ENCODE data around the gene KCNQ5.

The KCNQ5 gene

DNA sequence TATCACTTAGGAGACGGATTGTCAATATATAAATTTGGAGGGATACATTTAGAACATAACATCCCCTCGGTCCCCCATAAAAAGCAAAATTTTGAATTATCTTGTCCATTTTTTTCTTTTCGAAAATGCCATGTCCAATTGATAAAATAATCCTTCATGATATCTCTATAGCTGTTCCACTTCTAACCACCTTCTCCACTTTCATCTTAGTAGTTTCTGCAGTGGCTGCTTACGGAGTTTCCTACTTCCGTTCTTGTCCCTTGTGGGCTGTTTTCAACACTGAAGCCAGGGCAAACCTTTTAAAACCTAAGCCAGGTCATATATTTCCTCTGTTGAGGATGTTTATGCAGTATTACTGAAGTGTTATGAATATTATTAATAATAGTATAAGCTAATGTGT, 37.9 kb downstream of the KCNQ5 start:
- H3K4me1 ChIP-seq (ENCODE audit: control insufficient read depth, insufficient read depth, low read length), result no peaks in the 10 kb centered on the region
- no peaks in the 10 kb centered on the region for H3K36me3 ChIP-seq (ENCODE audit: control insufficient read depth, insufficient read depth, low read length)
- no peaks in the 10 kb centered on the region for H3K9me3 ChIP-seq (ENCODE audit: control insufficient read depth, low read length)
- H3K4me3 ChIP-seq (ENCODE audit: low read length), result no peak overlapping the region
- no peaks in the 10 kb centered on the region for H3K27me3 ChIP-seq (ENCODE audit: control insufficient read depth, insufficient read depth, low read length)
- no peak overlapping the region for H3K9ac ChIP-seq (ENCODE audit: low read length)

DNA sequence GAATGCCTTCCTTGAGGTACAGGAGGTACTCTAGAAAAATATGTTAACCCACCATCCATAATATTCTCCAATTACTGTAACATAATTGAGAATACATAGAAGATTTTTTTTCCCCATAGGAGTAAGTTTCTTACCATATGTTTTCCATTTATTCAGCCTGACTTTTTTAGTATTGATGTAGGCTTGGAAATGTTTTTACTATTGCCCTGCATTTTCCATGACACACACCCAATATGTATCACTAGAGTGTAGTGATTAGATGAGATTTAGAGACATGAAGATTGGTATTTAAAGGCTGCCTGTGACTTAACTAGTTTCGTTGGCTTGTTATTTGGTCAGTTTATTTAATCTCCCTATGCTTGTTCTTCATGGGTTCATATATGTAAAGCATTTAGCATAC, 39.5 kb downstream of the KCNQ5 start:
- no peaks in the 10 kb centered on the region for H3K4me1 ChIP-seq (ENCODE audit: control insufficient read depth, insufficient read depth, low read length)

DNA sequence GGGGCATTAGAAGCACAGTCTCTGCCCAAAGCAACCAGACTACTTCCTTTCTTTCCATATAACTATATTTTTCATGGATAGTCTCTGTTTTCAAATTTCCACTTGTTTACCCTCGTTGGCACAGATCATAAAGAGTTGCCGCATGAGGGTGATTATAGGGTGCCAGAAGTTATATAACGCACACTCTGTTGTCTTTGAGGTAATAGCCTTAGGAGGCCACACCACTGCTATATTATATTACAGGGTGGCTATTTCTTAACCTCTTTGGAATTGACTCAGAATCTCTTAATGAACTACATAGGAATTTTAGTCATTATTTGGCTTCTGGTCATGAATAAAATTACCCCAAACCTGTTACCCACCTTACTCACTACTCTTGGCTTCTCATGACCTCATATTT, 43.7 kb downstream of the KCNQ5 start:
- no peak overlapping the region for H3K9ac ChIP-seq (ENCODE audit: low read length)
- no peaks in the 10 kb centered on the region for H3K36me3 ChIP-seq (ENCODE audit: control insufficient read depth, insufficient read depth, low read length)
- H3K27me3 ChIP-seq (ENCODE audit: control insufficient read depth, insufficient read depth, low read length), result no peaks in the 10 kb centered on the region
- no peaks in the 10 kb centered on the region for H3K4me1 ChIP-seq (ENCODE audit: control insufficient read depth, insufficient read depth, low read length)
- no peaks in the 10 kb centered on the region for H3K9me3 ChIP-seq (ENCODE audit: control insufficient read depth, low read length)
- no peak overlapping the region for H3K4me3 ChIP-seq (ENCODE audit: low read length)

More for the DNA sequence above, 39.5 kb downstream of the KCNQ5 start:
- Histone ChIP-seq H3K27me3 (ENCODE audit: control insufficient read depth, insufficient read depth, low read length) (no peaks in the 10 kb centered on the region), H3K36me3 (ENCODE audit: control insufficient read depth, insufficient read depth, low read length) (no peaks in the 10 kb centered on the region), H3K9me3 (ENCODE audit: control insufficient read depth, low read length) (no peaks in the 10 kb centered on the region), H3K4me3 (ENCODE audit: low read length) (no peak overlapping the region), H3K9ac (ENCODE audit: low read length) (no peak overlapping the region)

DNA sequence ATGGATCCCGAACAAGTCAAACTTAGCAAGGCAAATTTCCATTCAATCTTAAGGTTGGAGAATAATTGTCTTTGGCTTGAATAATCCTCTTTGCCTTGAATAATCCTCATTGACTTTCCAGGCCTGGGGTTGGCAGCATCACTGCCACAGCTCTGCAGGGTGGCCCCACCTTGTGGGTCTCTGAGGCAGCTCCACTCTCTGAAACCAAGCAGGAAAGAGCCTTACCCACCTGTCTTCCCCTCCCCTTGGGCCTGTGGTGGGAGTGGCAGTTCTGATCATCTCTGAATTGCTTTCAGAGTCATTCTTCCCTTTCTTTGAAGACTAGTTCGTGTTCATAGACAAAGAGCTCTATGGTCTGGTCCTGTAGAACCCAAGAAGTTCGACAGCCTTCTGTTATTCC, 47.5 kb downstream of the KCNQ5 start:
- Histone ChIP-seq H3K9me3 (ENCODE audit: control insufficient read depth, low read length) (no peaks in the 10 kb centered on the region), H3K36me3 (ENCODE audit: control insufficient read depth, insufficient read depth, low read length) (no peaks in the 10 kb centered on the region), H3K9ac (ENCODE audit: low read length) (no peak overlapping the region), H3K4me3 (ENCODE audit: low read length) (no peak overlapping the region), H3K27me3 (ENCODE audit: control insufficient read depth, insufficient read depth, low read length) (no peaks in the 10 kb centered on the region), H3K4me1 (ENCODE audit: control insufficient read depth, insufficient read depth, low read length) (no peaks in the 10 kb centered on the region)

DNA sequence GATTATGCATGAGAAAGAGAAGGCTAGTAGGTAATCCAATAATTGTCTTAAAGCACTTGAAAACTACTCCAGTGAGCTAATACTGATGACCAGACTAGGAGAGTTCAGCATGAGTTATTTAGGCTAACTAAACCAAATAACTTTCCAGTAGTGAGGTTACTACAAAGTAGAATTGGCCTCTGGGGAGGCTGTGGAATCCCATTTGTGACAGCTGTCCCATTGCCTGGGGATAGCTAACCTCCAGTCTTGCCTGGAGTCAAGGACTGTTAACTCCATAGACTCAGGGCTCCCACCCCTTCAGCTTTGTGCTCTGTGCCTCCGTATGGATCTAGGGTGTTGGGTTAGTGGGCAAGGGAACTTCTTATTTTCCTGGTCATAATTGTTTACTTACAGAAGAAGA, 51.0 kb downstream of the KCNQ5 start:
- H3K36me3 ChIP-seq (ENCODE audit: control insufficient read depth, insufficient read depth, low read length), result no peaks in the 10 kb centered on the region
- no peaks in the 10 kb centered on the region for H3K9me3 ChIP-seq (ENCODE audit: control insufficient read depth, low read length)
- no peaks in the 10 kb centered on the region for H3K27me3 ChIP-seq (ENCODE audit: control insufficient read depth, insufficient read depth, low read length)
- no peak overlapping the region for H3K4me3 ChIP-seq (ENCODE audit: low read length)
- H3K9ac ChIP-seq (ENCODE audit: low read length), result no peak overlapping the region
- no peaks in the 10 kb centered on the region for H3K4me1 ChIP-seq (ENCODE audit: control insufficient read depth, insufficient read depth, low read length)

DNA sequence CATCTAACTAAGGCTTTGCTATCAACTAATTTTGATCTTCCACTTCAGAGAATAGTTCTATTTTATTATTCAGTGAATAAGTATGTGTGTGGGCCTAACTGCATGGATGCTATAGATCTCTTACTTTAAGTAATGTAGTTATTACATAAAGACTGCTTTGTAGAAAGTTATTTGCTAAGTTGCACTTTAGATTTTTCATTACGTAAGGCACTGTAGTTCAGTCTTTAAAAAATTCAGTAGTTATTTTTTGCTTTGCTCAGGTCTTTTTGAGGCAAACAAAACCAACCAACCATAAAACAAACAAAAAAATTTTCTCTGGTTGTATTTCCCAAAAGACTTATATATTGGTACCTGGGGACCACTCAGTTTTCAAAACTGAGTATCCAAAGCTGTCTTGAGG, 53.0 kb downstream of the KCNQ5 start:
- Histone ChIP-seq H3K4me1 (ENCODE audit: control insufficient read depth, insufficient read depth, low read length) (no peaks in the 10 kb centered on the region), H3K27me3 (ENCODE audit: control insufficient read depth, insufficient read depth, low read length) (no peaks in the 10 kb centered on the region), H3K4me3 (ENCODE audit: low read length) (no peak overlapping the region), H3K9ac (ENCODE audit: low read length) (no peak overlapping the region), H3K36me3 (ENCODE audit: control insufficient read depth, insufficient read depth, low read length) (no peaks in the 10 kb centered on the region), H3K9me3 (ENCODE audit: control insufficient read depth, low read length) (no peaks in the 10 kb centered on the region)

DNA sequence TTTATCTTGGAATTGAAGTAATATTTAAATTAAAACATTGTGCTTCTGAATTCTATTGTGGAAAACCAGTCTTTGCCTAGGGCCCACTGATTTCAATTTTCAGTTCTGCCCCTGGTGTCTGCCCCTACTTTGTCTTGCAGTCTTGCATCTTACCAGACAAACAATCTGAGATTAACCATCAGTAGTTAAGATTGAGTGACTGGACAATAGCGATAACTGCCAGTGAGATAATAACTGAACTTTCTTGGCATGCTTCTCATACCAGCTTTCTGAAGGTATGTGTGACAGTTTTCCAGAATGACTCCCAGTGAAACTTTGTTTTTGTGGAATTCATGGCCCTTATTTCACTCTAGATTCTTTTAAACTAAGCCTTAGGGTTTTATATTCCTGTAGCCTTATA, 53.5 kb downstream of the KCNQ5 start:
- Histone ChIP-seq H3K9me3 (ENCODE audit: control insufficient read depth, low read length) (no peaks in the 10 kb centered on the region), H3K9ac (ENCODE audit: low read length) (no peak overlapping the region), H3K4me1 (ENCODE audit: control insufficient read depth, insufficient read depth, low read length) (no peaks in the 10 kb centered on the region), H3K36me3 (ENCODE audit: control insufficient read depth, insufficient read depth, low read length) (no peaks in the 10 kb centered on the region), H3K4me3 (ENCODE audit: low read length) (no peak overlapping the region), H3K27me3 (ENCODE audit: control insufficient read depth, insufficient read depth, low read length) (no peaks in the 10 kb centered on the region)

DNA sequence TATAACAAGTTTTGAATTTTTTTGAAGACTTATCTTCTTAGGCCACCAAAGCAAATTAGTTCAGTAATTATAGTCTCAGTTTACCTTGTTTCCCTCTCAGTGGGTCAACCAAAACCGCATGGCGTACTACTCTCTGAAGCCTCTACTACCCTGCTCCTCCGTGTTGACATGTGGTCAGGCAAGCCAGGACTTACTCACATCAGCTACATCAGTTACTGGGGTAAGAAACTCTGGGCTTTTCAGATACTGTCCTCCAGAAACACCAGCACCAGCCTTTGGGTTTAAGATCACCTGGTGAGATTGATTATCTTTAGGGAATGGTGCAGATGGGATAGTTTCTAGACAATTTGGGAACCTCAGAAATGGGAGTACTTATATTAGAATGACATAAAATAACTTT, 55.1 kb downstream of the KCNQ5 start:
- no peaks in the 10 kb centered on the region for H3K36me3 ChIP-seq (ENCODE audit: control insufficient read depth, insufficient read depth, low read length)
- H3K27me3 ChIP-seq (ENCODE audit: control insufficient read depth, insufficient read depth, low read length), result no peaks in the 10 kb centered on the region
- H3K9ac ChIP-seq (ENCODE audit: low read length), result no peak overlapping the region
- H3K4me3 ChIP-seq (ENCODE audit: low read length), result no peak overlapping the region
- H3K9me3 ChIP-seq (ENCODE audit: control insufficient read depth, low read length), result no peaks in the 10 kb centered on the region
- no peaks in the 10 kb centered on the region for H3K4me1 ChIP-seq (ENCODE audit: control insufficient read depth, insufficient read depth, low read length)

DNA sequence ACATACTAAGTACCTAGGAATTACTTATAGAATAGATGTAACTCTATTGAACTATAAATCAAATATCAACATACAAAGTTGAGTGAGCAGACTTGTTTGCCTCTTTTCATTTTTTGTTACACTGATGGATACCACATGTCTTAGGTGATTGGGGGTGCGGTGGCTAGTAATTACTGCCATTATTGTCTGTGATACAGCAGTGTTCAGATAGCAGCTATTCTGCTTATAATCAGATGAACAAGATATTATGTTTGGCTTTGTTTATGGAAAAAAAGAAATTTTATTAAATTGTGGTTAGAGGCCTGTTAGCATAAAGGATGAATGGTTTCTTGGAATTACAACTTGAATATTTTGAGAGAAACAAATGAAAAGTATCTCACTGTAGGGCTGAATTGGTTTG, 55.9 kb downstream of the KCNQ5 start:
- H3K9ac ChIP-seq (ENCODE audit: low read length), result no peak overlapping the region
- H3K4me3 ChIP-seq (ENCODE audit: low read length), result no peak overlapping the region
- no peaks in the 10 kb centered on the region for H3K4me1 ChIP-seq (ENCODE audit: control insufficient read depth, insufficient read depth, low read length)
- no peaks in the 10 kb centered on the region for H3K36me3 ChIP-seq (ENCODE audit: control insufficient read depth, insufficient read depth, low read length)
- no peaks in the 10 kb centered on the region for H3K9me3 ChIP-seq (ENCODE audit: control insufficient read depth, low read length)
- no peaks in the 10 kb centered on the region for H3K27me3 ChIP-seq (ENCODE audit: control insufficient read depth, insufficient read depth, low read length)

DNA sequence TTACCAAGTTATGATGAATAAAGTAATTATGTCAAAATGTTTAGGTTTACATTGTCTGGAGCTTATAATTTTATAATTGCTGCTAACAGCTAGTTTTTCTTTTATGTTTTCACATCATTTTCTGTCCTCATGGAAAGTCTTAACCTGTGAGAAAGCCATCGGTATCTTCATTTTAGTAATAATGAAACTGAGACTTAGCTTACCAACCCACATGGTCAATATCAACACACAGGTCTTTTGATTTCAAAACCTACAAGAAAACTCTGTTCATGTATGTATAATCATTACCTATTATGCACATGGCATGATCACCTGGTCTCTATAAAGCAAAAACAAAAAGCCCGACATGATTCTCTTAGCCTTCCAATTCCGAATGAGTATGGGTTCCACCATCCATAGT, 61.9 kb downstream of the KCNQ5 start:
- Histone ChIP-seq H3K4me1 (ENCODE audit: control insufficient read depth, insufficient read depth, low read length) (no peaks in the 10 kb centered on the region), H3K9me3 (ENCODE audit: control insufficient read depth, low read length) (no peaks in the 10 kb centered on the region), H3K9ac (ENCODE audit: low read length) (no peak overlapping the region), H3K27me3 (ENCODE audit: control insufficient read depth, insufficient read depth, low read length) (no peaks in the 10 kb centered on the region), H3K36me3 (ENCODE audit: control insufficient read depth, insufficient read depth, low read length) (no peaks in the 10 kb centered on the region), H3K4me3 (ENCODE audit: low read length) (no peak overlapping the region)

DNA sequence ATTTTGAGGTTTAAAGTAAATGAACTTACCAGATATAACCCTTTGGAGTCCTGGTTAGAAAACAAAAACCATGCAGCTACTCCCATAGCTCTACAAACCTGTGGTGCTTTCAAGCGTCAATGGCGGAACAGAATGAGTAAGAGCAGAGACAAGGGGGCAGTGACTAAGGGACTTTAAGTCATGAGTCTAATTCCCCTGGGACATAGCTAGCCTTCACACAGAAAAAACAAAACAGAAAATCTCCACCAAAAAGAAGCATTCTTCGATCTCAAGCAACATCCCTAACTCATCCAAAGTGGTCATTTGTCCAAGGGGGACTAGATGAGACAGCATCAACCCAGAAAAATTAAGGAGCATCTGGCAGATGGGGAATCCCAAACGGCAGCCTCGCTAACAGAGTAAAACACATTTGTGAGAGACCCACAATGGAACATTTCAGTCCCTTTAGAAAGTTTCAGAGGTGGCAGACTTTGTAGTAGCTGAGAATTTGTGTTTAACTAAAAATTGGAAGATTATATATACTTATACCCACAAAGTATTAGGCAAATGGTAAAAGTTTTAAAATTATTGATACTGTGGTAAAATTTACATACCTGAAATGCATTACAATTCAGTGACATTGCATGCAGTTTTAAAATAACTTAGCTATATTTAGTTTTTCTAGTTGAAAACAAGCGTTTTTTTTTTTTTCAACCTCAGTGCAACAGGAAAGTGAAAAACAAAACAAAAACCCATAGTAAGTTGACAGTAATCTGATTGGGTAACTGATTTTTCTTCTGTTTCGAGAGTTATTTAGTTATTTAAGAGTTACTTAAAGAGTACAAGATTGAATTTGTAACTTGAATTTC, 67.5 kb downstream of the KCNQ5 start:
- Histone ChIP-seq H3K27me3 (ENCODE audit: control insufficient read depth, insufficient read depth, low read length) (no peaks in the 10 kb centered on the region), H3K36me3 (ENCODE audit: control insufficient read depth, insufficient read depth, low read length) (no peaks in the 10 kb centered on the region), H3K9ac (ENCODE audit: low read length) (no peak overlapping the region), H3K4me1 (ENCODE audit: control insufficient read depth, insufficient read depth, low read length) (no peaks in the 10 kb centered on the region), H3K9me3 (ENCODE audit: control insufficient read depth, low read length) (no peaks in the 10 kb centered on the region), H3K4me3 (ENCODE audit: low read length) (no peak overlapping the region)

DNA sequence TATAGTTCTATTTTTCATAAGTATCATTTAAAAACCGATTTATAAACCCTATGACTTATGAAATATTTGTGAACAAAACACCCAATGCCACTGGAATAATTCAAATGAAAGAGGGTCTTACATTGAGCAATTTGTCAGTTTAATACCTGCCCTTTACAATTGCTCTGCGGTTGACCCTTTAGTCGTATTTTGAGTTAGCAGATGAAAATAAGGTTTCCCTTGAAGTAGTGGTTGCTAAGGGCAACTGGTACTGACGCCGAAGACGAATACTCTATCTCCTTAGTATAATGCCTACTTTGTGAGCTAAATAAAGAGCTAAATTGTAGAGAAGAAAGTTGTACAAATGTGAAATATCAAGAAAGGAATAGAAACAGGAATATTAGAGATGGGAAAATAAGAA, 69.4 kb downstream of the KCNQ5 start:
- H3K9ac ChIP-seq (ENCODE audit: low read length), result no peak overlapping the region

DNA sequence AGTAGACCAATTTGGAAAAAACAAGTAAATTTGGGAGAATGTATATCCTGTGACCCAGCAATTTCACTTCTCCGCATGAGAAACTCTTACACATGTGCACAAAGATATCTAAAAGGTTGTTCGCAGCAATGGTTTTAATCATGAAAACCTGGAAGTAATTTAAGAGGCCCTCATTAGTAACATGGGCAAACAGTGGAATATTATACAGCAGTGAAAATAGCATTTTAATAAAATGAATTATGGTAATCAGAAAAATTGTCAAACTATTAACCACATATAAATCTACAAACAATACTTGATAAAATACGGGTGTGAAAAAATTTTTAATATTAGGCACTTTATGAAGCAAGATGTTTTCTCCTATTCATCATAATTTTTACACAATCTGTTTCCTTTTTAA, 74.2 kb downstream of the KCNQ5 start:
- H3K27me3 ChIP-seq (ENCODE audit: control insufficient read depth, insufficient read depth, low read length), result no peaks in the 10 kb centered on the region
- no peaks in the 10 kb centered on the region for H3K36me3 ChIP-seq (ENCODE audit: control insufficient read depth, insufficient read depth, low read length)
- H3K4me3 ChIP-seq (ENCODE audit: low read length), result no peak overlapping the region
- H3K9ac ChIP-seq (ENCODE audit: low read length), result no peak overlapping the region
- H3K4me1 ChIP-seq (ENCODE audit: control insufficient read depth, insufficient read depth, low read length), result no peaks in the 10 kb centered on the region
- H3K9me3 ChIP-seq (ENCODE audit: control insufficient read depth, low read length), result no peaks in the 10 kb centered on the region

More for the DNA sequence above, 69.4 kb downstream of the KCNQ5 start:
- Histone ChIP-seq H3K9me3 (ENCODE audit: control insufficient read depth, low read length) (no peaks in the 10 kb centered on the region), H3K4me1 (ENCODE audit: control insufficient read depth, insufficient read depth, low read length) (no peaks in the 10 kb centered on the region), H3K27me3 (ENCODE audit: control insufficient read depth, insufficient read depth, low read length) (no peaks in the 10 kb centered on the region), H3K36me3 (ENCODE audit: control insufficient read depth, insufficient read depth, low read length) (no peaks in the 10 kb centered on the region), H3K4me3 (ENCODE audit: low read length) (no peak overlapping the region)
